PC-3 (cell line): ENCODE measurements around the gene MYO9A. TPM values are rescaled to one million over a fixed set of nuclear protein-coding genes. Genes with fewer than 3 reads are reported as not detected.

ENCODE experiments used
- ATAC-seq: fragments of 200-7000 bp; cut with Tn5 transposase; 2 replicates; pipeline ENCODE4 v1.9.1; 2020; ENCODE audit warnings: mild to moderate bottlenecking, moderate library complexity
- BruUV-seq: library from RNA; stranded (reverse); fragments of 400-500 nt; replicated peaks from 2 replicates; lab custom pipeline; 2021; lab: Mats Ljungman, UMichigan
- CTCF ChIA-PET: fragments of 300-600 bp; sonication (Branson Sonifier 250); formaldehyde crosslinking; loops from one replicate; lab custom pipeline; 2022; ENCODE audit warnings: antibody characterized with exemption; lab: Charles Lee
- POLR2A ChIA-PET: fragments of 300-600 bp; sonication (Branson Sonifier 250); formaldehyde crosslinking; loops from one replicate; lab custom pipeline; 2022; ENCODE audit warnings: antibody characterized with exemption; ENCODE audit not compliant: unreplicated experiment; lab: Charles Lee
- DNase-seq: peaks from one replicate; pipeline ENCODE4 v3.0.0-alpha.2; 2015
- H2AFZ ChIP-seq: fragments of 300-600 bp; sonication (generic); 2 replicates; pipeline ENCODE4 v1.6.0; 2016; ENCODE audit warnings: antibody characterized with exemption, low read length
- H3F3A ChIP-seq: fragments of 300-600 bp; sonication (generic); one replicate; pipeline ENCODE4 v1.6.0; 2017; ENCODE audit warnings: antibody characterized with exemption, low read length, control low read depth, mild to moderate bottlenecking; ENCODE audit not compliant: unreplicated experiment
- H3K27ac ChIP-seq: fragments of 300-600 bp; sonication (generic); 2 replicates; pipeline ENCODE4 v1.5.1; 2016; ENCODE audit warnings: mild to moderate bottlenecking, low read length
- H3K27me3 ChIP-seq: fragments of 300-600 bp; sonication (generic); 2 replicates; pipeline ENCODE4 v1.6.1; 2016; ENCODE audit warnings: low read length, mixed read lengths
- H3K36me3 ChIP-seq: fragments of 300-600 bp; sonication (generic); 2 replicates; pipeline ENCODE4 v1.6.1; 2016; ENCODE audit warnings: low read depth, mixed run types, low read length, mixed read lengths
- H3K4me1 ChIP-seq: fragments of 300-600 bp; sonication (generic); 2 replicates; pipeline ENCODE4 v1.5.1; 2016; ENCODE audit warnings: low read length; ENCODE audit not compliant: insufficient read depth
- H3K4me2 ChIP-seq: fragments of 300-600 bp; sonication (generic); 2 replicates; pipeline ENCODE4 v1.6.0; 2016; ENCODE audit warnings: low read length
- H3K4me3 ChIP-seq: fragments of 300-600 bp; sonication (generic); 2 replicates; pipeline ENCODE4 v1.5.1; 2016; ENCODE audit warnings: mild to moderate bottlenecking, low read length, mixed read lengths
- H3K79me2 ChIP-seq: fragments of 300-600 bp; sonication (generic); 2 replicates; pipeline ENCODE4 v1.6.1; 2017; ENCODE audit warnings: low read length, mixed read lengths
- H3K9ac ChIP-seq: fragments of 300-600 bp; sonication (generic); 2 replicates; pipeline ENCODE4 v1.6.0; 2016; ENCODE audit warnings: mild to moderate bottlenecking, low read length
- H3K9me2 ChIP-seq: fragments of 300-600 bp; sonication (generic); replicated peaks from 2 replicates; pipeline ENCODE4 v1.6.1; 2016; ENCODE audit warnings: mixed run types, low read length, mixed read lengths
- H3K9me3 ChIP-seq: fragments of 300-600 bp; sonication (generic); 2 replicates; pipeline ENCODE4 v1.6.1; 2016; ENCODE audit warnings: low read length, mixed read lengths
- H4K20me1 ChIP-seq: fragments of 300-600 bp; sonication (generic); 2 replicates; pipeline ENCODE4 v1.6.1; 2016; ENCODE audit warnings: low read length, mixed read lengths
- EZH2 ChIP-seq: fragments of 300-600 bp; sonication (generic); IDR thresholded peaks from one replicate; pipeline ENCODE4 v1.6.1; 2017; ENCODE audit warnings: antibody characterized with exemption, mild to moderate bottlenecking, low read length; ENCODE audit not compliant: unreplicated experiment
- EZH2phosphoT487 ChIP-seq: fragments of 300-600 bp; sonication (generic); IDR thresholded peaks from 2 replicates; pipeline ENCODE4 v1.6.1; 2018; ENCODE audit warnings: mild to moderate bottlenecking, antibody characterized with exemption, low read length, borderline replicate concordance
- intact Hi-C: fragments of 100-400 bp; cut with micrococcal nuclease; formaldehyde crosslinking; loops from 2 replicates; pipeline ENCODE4 v1.9.0; 2023
- total RNA-seq: library from RNA; depleted of rRNA; stranded (reverse); fragments of >200 nt; gene quantifications from 2 replicates; pipeline ENCODE4 v1.2.3, GENCODE V29; 2014
- TF ChIP-seq, protein P1 (sequence below): fragments of 300-600 bp; sonication (generic); conservative IDR thresholded peaks from 2 replicates; pipeline ENCODE4 v1.5.1; 2017; ENCODE audit warnings: antibody characterized with exemption, low read depth, mild to moderate bottlenecking, low read length

The MYO9A gene
- total RNA-seq, 1 experiment from 2014 or later = 18.3 TPM

DNA sequence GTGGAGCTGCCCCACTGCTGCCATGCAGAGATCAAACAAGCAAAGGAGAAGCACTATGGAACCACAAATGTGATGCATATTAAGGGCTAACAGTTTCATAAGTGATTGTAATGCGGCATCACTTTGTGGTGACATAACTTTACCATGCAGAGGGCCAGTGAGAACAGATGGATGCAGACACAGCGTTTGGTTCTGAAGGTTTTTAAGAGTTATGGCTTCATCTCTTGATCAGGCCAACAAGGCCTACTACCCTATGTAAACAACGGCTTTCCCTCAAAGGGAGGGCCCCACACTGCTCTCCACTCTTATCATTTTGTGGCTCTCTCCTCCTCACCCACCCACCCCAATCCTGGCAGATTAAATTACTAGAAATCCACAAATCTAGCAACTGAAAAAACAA is 294.1 kb downstream of the MYO9A start:
- peaks cover 27% of the 10 kb centered on the region for H3K36me3 ChIP-seq
- no peak overlapping the region for H3K9ac ChIP-seq
- intact Hi-C loops = no loop called here
- no peaks in the 10 kb centered on the region for H3K9me2 ChIP-seq
- H3K27me3 ChIP-seq = no peaks in the 10 kb centered on the region
- no peak overlapping the region for H3K4me3 ChIP-seq
- DNase-seq = no peak
- no peaks in the 10 kb centered on the region for H4K20me1 ChIP-seq
- ATAC-seq = no peak
- H3K9me3 ChIP-seq = 0 out of 2 replicates have a peak, but pooled peaks cover 7% of the 10 kb centered on the region
- H2AFZ ChIP-seq = no peak overlapping the region
- CTCF ChIA-PET = no interaction called here
- H3K4me2 ChIP-seq = no peak overlapping the region
- no peak for TF ChIP-seq EZH2phosphoT487
- no peak for TF ChIP-seq EZH2
- H3K27ac ChIP-seq = no peak overlapping the region
- no peaks in the 10 kb centered on the region for H3K4me1 ChIP-seq
- no peaks in the 10 kb centered on the region for H3F3A ChIP-seq
- POLR2A ChIA-PET = no interaction called here
- BruUV-seq = no TSS peak
- H3K79me2 ChIP-seq = no peaks in the 10 kb centered on the region

DNA sequence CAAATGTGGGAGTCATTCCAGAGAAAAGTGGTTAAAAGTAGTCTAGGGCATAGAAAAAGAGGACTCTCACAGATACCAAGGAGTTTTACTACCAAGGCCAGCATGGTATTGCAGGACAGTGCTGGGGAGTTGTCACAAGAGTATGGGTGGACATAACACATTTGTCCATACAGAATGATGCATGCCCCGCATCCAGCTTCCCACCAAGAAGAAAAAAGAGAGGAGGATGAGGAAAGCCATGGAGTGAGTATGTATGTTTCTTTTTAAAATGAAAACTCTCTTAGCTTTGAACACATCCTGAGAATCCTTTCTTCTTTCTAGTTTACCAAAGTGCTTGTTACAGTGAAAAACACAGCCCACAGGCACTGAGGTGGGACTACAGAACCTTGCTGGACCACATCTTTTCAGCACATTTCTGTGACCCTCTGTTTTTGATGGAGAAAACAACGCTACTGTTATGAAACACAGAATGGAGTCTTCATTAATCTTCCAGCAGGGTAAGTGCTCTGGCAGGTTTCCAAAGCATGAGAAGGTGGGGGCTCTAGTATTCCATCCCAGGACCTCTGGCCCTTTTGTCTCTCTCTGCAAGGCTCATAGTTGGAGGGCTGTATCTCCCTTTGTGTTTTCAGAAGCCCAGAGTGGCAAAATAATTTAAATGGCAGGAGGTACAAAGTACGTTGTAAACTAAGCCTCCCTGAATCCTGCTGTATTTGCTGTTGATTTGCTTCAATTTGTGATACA is 294.9 kb downstream of the MYO9A start:
- no peak overlapping the region for H3K27ac ChIP-seq
- CTCF ChIA-PET = no interaction called here
- H3K9me2 ChIP-seq = no peaks in the 10 kb centered on the region
- no peak overlapping the region for H3K9ac ChIP-seq
- H3K36me3 ChIP-seq = peaks cover 27% of the 10 kb centered on the region
- no peak for DNase-seq
- H3K79me2 ChIP-seq = no peaks in the 10 kb centered on the region
- H3K27me3 ChIP-seq = no peaks in the 10 kb centered on the region
- POLR2A ChIA-PET = no interaction called here
- no peak overlapping the region for H3K4me2 ChIP-seq
- H2AFZ ChIP-seq = no peak overlapping the region
- intact Hi-C loops = no loop called here
- TF ChIP-seq, protein P1, sequence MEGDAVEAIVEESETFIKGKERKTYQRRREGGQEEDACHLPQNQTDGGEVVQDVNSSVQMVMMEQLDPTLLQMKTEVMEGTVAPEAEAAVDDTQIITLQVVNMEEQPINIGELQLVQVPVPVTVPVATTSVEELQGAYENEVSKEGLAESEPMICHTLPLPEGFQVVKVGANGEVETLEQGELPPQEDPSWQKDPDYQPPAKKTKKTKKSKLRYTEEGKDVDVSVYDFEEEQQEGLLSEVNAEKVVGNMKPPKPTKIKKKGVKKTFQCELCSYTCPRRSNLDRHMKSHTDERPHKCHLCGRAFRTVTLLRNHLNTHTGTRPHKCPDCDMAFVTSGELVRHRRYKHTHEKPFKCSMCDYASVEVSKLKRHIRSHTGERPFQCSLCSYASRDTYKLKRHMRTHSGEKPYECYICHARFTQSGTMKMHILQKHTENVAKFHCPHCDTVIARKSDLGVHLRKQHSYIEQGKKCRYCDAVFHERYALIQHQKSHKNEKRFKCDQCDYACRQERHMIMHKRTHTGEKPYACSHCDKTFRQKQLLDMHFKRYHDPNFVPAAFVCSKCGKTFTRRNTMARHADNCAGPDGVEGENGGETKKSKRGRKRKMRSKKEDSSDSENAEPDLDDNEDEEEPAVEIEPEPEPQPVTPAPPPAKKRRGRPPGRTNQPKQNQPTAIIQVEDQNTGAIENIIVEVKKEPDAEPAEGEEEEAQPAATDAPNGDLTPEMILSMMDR = no peak
- TF ChIP-seq EZH2 (no peak), EZH2phosphoT487 (no peak)
- H3K4me1 ChIP-seq = no peaks in the 10 kb centered on the region
- no TSS peak for BruUV-seq
- no peaks in the 10 kb centered on the region for H4K20me1 ChIP-seq
- no peak for ATAC-seq
- H3K4me3 ChIP-seq = no peak overlapping the region
- 0 out of 2 replicates have a peak, but pooled peaks cover 7% of the 10 kb centered on the region for H3K9me3 ChIP-seq
- no peaks in the 10 kb centered on the region for H3F3A ChIP-seq

DNA sequence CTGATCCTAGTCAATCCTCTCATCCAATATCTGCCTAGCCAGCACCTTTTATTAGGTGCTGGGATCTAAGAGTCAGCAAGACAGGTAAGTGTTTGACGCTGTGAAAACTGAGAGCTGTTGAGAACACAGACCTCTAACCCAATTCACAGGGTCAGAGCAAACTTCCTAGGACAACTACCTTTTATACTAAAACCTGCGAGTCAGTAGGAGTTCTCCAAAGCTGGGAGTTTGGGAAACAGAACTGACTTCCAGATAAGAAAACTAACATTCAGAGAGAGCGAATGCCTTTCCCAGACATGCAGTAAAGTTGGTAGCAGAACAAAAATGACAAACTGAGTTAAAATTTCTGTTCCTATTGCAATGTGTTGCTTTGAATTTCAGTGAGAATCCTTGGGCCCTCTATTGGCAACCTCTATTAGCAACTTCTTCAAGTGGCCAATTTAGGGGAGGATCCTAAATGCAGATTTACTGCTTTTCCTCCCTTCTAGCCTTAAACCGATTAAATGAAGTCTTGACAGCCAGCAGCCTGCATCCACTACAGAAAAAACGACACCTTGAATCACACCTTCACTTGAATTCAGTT is 296.3 kb downstream of the MYO9A start:
- intact Hi-C loops = no loop called here

More for the DNA sequence above, 296.3 kb downstream of the MYO9A start:
- Histone ChIP-seq H3K4me1 (no peaks in the 10 kb centered on the region), H3K36me3 (peaks cover 18% of the 10 kb centered on the region), H2AFZ (no peak overlapping the region), H3K27me3 (no peaks in the 10 kb centered on the region), H3K27ac (no peak overlapping the region), H4K20me1 (no peaks in the 10 kb centered on the region), H3K9me2 (no peaks in the 10 kb centered on the region), H3K4me2 (no peak overlapping the region), H3K79me2 (no peaks in the 10 kb centered on the region), H3F3A (no peaks in the 10 kb centered on the region), H3K9me3 (0 out of 2 replicates have a peak, but pooled peaks cover 7% of the 10 kb centered on the region), H3K9ac (no peak overlapping the region), H3K4me3 (no peak overlapping the region)
- no TSS peak for BruUV-seq
- DNase-seq (no peak), ATAC-seq (no peak)
- TF ChIP-seq EZH2 (no peak), EZH2phosphoT487 (no peak)
- TF ChIP-seq, protein P1 = no peak
- ChIA-PET CTCF (no interaction called here), POLR2A (no interaction called here)
